ENCODE measurements around the gene SCAPER.
"Not testable (repeated sequence)": the region's sequence is repeated elsewhere in the genome, so short reads cannot be mapped to it uniquely, and the experiment has no call there.

Gene SCAPER

DNA sequence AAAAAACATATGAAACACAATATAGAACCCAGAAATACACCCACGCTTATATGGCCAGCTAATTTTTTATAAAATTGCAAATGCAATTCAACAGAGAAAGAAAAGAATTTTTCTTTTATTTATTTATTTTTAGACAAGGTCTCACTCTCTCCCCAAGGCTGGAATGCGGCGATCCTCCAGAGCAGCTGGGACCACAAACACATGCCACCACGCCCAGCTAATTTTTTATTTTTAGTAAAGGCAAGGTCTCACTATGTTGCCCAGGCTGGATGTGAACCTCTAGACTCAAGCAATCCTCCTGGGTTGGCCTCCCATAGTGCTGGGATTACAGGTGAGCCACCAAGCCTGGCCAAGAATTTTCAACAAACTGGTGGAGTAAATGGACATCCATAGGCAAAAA lies 117.9 kb downstream of the SCAPER start:
- no peak for DNase-seq (ENCODE audit: low spot score)

DNA sequence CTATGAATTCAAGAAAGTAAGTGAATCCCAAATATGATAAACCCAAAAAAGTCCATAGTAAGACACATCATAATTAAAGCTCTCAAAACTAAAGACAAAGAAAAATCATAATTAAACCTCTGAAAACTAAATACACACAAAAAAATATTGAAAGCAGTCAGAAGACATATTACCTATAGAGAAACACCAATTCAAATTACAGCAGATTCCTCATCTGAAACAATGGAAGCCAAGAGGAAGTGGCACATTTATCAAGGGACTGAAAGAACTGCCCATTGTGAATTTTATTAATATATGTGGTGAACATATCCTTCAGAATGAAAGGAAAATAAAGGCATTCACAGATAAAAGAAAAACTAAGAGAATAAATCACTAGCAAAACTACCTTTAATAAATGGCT lies 128.2 kb downstream of the SCAPER start:
- DNase-seq (ENCODE audit: low spot score), result no peak

DNA sequence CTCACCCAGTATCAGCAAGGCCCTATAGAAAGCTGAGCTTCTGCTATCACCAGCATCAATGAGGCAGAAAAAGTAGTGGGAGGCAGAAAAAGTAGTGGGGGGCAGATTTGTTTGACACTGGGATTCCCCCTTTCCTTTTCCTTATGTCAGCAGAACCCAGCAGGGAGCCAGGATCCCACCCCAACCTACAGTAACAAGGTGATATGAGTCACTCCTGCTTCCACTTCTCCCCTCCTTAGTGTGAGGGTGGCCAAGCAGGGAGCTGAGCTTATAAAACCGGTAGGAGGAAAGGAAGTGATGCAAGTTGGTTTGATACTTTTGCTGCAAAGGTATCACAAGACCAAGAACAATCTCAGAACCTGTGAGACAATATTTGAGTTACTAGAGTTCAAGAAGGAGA lies 128.7 kb downstream of the SCAPER start:
- no peak for DNase-seq (ENCODE audit: low spot score)

DNA sequence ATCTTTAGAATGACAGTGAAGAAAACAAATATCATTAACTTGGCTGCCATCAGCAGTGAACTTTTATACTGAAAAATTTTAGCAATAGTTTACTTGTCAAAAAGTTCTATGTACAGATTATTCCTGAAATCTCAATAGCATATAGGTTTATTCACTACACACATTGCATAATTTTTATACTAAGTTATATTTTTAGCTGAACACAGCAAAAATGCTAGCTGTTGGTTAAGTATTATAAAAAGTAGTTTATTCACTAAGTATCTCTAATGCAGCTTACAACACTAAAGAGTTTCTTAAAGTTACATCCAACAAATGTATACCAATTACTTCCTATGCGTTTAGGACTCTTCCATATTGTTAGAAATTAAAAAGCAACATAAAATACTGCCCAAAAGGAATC lies 131.9 kb downstream of the SCAPER start:
- no peak for DNase-seq (ENCODE audit: low spot score)

DNA sequence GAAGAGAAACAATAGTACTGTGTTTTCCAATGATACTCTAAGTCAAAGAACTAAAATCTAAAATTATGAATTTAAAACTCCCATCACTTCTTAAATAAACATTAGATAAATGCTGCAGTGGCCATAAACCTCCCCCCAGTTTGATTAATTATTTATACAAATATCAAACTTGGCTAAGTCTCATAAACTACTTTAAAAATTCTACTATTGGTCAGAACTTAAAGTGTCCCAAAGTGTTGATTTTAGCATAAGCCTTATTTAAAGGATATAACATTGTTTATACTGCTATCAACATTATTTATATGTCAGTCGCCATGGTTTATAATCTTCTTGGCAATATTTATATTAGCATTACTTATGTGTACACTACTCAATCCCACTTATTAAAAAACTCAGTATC lies 132.4 kb downstream of the SCAPER start:
- no peak for DNase-seq (ENCODE audit: low spot score)

DNA sequence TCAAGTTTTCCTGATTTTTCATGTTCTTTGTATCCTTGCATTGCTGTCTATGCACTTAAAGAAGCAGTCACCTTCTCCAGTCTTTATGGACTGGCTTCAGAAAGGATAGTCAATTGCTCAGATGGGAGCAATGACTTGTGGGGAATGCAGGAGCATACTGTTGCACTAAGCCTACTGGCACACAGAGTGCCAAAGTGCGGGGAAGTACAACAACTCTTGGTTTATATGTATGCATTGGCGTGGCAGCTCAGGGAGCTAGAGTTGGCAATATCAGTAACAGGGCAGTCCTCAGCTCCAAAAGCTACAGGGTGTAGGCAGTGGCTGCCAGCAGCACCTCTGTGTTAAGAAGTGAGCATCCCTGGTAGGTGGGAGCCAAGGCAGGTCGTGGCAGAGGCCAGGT lies 141.1 kb downstream of the SCAPER start:
- DNase-seq (ENCODE audit: low spot score), result no peak

DNA sequence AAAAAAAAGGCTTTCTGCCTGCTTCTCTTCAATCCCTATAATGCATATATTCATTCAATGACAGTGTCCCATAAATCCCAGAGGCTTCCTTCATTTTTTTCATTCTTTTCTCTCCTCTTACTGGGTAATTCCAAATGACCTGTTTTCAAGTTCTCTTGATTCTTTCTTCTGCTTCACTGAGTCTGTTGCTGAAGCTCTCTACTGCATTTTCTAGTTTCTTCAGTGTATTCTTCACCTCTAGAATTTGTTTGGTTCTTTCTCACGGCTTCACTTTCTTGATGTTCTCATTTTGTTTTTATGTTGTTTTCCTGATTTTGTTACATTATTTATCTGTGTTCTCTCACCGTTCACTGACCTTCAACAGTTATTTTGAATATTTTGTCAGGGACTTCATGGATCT lies 141.6 kb downstream of the SCAPER start:
- no peak for DNase-seq (ENCODE audit: low spot score)

DNA sequence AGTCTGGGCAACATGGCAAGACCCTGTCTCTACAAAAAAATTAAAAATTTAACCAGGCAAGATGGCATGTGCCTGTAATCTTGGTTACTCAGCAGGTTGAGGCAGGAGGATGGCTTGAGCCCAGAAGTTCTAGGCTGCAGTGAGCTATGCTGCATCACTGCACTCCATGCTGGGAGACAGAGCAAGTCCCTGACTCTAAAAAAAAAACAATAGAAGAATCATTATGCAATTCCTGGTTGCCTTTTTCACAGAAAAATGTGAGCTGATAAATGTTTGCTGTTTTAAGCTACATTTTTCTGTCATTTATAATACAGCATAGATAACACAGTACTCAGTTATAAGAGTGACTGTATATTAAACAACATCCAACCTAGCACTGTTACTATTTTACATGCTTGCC lies 148.8 kb downstream of the SCAPER start:
- DNase-seq (ENCODE audit: low spot score), result no peak

DNA sequence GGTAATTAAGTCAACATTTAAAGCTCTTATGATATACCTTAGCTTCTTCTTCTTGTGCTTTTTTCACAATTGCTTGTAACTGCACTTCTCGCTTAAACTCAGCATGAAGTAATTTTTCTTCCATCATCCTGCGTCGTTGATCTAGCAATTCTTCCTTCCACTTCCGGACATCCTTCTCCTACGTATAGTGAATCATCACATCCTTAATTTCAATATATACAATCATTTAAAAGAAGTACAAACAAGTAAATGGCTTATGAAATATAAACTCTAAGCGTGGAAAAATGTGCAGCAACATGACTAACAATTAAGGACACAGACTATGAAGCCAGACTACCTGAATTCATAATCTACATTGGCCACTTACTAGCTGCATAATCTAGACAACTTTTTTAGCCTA lies 151.4 kb downstream of the SCAPER start:
- DNase-seq (ENCODE audit: low spot score), result no peak

DNA sequence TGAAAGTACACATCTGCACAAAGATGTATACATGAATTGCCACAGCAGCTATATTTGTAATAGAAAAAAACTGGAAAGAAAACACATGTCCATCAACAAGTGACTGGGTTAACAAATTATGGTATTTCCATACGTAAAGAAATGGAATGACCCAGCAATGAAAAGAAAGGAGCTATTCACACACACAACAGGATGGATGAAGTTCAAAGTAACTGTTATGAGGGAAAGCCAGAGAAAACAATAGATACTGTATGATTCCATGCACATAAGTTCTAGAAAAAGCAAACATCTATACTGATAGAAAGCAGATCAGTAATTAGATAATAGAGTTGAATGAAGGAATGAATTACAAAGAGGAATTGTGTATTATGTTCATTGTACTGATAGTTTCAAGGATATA lies 152.0 kb downstream of the SCAPER start:
- no peak for DNase-seq (ENCODE audit: low spot score)

DNA sequence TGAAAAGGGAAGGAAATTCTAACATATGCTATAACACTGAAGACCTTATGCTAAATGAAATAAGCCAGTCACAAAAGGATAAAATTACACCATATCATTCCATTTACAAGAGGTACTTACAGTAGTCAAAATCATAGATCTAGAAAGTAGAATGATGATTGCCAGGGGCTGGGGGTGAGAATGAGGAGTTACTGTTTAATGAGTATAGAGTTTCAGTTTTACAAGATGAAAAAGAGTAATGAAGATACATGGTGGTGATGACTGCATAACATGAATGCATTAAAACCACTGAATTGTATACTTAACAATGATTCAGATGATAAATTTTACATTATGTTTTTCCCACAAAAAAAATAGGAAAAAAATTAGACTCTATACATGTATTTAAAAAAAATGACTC lies 152.6 kb downstream of the SCAPER start:
- no peak for DNase-seq (ENCODE audit: low spot score)

DNA sequence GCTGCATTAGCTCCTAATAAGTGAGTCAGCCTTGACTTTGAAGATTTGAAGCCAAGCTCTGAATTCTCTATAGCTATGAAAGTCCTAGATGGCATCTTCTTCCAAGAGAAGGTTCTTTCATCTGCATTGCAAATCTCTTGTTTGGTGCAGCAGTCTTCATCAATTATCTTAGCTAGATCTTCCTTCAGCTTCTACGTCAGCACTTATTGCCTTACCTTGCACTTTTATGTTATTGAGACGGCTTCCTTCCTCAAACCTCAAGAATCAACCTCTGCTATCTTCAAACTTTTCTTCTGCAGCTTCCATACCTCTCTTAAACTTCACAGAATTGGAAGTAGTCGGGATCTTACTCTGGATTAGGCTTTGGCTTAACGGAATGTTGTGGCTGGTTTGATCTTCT lies 167.6 kb downstream of the SCAPER start:
- DNase-seq (ENCODE audit: low spot score), result no peak

DNA sequence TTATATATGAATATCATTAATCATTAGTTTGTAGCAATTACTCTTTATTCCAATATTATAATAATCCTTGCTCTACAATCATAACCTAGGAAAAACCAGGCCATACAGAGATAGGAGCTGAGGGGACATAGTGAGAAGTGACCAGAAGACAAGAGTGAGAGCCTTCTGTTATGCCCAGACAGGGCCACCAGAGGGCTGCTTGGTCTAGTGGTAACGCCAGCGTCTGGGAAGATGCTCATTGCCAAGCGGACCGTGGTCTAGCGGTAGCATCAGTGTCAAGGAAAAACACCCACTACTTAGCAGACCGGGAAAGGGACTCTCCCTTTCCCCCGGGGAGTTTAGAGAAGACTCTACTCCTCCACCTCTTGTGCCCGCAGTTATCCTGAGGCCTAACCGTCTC lies 172.8 kb downstream of the SCAPER start:
- DNase-seq (ENCODE audit: low spot score), result not testable (repeated sequence)

DNA sequence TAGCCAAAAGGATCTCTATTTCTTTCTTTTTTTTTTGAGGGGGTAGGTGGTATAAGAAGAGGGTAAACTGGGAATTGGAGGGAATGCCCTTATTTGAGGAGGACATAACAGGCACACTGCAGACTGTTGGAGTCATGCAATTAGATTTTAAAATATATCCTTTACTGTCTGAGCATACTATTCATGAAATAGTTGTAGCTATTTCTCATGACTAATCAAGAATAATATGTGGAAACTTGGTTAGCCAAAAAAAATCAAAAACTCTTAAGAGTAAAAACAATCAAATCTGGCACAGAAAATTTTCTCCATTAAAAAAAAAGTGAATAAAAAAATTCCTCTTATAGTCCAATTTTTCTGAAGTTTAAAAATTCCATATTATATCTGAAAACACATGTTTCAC lies 174.9 kb downstream of the SCAPER start:
- no peak for DNase-seq (ENCODE audit: low spot score)

DNA sequence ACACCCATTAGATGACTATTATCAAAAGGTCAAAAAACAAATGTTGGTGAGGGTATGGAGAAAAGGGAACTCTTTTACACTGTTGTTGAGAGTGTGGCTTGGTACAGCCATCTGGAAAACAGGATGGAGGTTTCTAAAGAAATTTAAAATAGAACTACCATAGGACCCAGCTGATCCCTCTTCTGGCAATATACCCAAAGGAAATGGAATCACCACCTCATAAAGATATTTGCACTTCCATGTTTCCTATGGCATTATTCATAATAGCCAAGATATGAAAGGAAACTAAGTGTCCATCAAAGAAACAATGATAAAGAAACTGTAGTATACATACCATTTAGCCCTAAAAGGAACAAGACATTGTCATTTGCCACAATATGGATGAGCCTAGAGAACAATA lies 186.3 kb downstream of the SCAPER start:
- no peak for DNase-seq (ENCODE audit: low spot score)

DNA sequence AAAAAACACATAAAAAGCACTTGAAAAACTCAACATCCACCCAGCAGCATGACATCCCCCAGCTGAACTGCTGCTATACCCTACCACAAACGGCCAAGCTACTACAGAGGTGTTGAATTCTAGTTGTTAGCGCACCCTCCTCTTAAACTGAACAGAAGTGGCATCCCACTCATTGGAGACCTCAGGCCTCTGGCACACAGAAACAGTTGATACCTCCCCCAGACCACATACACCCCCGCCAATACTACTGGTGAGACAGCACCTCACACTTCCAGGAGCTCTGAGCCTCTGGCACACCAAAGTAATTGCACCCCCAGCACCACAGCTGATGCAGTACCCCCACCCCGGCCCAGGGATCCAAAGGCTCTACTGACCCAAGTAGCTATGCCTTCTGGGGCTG lies 190.2 kb downstream of the SCAPER start:
- no peak for DNase-seq (ENCODE audit: low spot score)

DNA sequence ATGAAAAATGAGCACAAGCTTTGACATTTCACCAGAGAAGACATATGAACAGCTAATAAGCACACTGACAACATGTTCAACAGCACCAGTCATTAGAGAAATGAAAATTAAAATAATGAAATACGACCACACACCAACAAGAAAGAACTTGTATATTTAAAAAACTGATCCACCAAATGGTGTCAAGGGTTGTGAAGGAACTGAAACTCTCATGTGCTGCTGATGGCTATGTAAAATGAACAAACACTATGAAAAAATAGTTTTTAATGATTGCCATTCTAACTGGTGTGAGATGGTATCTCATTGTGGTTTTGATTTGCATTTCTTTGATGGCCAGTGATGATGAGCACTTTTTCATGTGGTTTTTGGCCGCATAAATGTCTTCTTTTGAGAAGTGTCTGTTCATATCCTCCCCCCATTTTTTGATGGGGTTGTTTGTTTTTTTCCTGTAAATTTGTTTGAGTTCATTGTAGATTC lies 193.8 kb downstream of the SCAPER start:
- no peak for DNase-seq (ENCODE audit: low spot score)

DNA sequence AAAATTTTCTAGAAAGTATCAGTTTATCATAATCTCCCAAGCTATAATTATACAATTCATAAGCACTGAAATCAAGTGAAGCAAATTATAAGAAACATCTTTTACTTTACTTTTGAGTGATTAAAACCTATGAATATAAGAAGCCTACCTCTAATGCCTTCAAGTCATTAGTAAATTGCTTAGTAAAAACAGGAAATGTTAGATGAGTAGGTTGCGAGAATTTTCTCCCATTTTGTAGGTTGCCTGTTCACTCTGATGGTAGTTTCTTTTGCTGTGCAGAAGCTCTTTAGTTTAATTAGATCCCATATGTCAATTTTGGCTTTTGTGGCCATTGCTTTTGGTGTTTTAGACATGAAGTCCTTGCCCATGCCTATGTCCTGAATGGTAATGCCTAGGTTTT lies 201.1 kb downstream of the SCAPER start:
- not testable (repeated sequence) for DNase-seq (ENCODE audit: low spot score)

DNA sequence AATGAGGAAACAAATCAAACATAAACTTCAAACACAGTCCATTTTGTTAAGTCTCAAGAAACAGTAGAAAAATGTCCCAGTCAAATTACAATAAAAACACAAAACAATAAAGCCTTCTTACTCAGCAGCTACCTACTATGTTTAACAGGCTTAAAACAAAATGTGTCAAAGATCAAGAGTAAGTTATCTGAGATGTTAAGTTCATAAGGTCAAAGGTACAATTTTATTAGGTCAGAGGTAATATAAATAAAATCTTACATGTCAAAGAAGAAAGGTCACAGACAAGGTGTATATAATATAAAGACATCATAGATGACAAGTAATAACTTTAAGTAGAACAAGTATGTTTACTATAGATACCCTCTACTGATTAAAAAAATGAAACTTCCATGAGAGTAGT lies 208.3 kb downstream of the SCAPER start:
- DNase-seq (ENCODE audit: low spot score), result no peak

DNA sequence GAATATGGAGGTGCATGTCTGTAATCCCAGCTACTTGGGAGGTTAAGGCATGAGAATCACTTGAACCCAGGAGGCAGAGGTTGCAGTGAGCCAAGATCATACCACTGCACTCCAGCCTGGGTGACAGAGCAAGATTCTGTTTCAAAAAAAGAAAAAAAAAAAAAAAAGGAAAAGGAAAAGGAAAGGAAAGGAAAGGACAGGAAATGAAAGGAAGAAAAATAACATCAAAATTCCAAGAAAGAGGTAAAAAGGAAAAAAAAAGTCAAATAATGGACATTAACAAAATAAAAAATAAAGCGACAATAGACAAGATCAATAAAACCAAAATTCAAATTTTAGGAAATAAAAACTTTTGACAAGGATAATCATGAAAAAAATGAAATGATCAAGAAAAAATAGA lies 212.6 kb downstream of the SCAPER start:
- DNase-seq (ENCODE audit: low spot score), result not testable (repeated sequence)

DNA sequence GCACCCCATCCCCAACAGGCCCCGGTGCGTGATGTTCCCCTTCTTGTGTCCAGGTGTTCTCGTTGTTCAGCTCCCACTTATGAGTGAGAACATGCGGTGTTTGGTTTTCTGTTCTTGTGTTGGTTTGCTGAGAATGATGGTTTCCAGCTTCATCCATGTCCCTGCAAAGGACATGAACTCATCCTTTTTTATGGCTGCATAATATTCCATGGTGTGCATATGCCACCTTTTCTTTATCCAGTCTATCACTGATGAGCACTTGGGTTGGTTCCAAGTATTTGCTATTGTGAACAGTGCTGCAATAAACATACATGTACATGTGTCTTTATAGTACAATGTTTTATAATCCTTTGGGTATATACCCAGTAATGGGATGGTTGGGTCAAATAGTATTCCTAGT lies 217.5 kb downstream of the SCAPER start:
- DNase-seq (ENCODE audit: low spot score), result not testable (repeated sequence)

DNA sequence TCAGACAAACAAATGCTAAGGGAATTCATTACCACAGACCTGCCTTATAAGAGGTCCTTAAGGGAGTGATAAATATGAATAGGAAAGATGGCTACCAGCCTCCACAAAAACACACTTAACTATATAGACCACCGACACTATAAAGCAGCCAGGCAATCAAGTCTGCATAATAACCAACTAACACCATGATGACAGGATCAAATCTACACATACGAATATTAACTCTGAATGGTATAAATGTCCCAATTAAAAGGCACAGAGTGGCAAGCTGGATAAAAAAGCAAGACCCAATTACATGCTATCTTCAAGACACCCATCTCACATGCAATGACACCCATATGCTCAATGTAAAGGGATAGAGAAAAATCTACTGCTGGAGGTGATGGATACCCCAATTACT lies 221.1 kb downstream of the SCAPER start:
- no peak for DNase-seq (ENCODE audit: low spot score)

DNA sequence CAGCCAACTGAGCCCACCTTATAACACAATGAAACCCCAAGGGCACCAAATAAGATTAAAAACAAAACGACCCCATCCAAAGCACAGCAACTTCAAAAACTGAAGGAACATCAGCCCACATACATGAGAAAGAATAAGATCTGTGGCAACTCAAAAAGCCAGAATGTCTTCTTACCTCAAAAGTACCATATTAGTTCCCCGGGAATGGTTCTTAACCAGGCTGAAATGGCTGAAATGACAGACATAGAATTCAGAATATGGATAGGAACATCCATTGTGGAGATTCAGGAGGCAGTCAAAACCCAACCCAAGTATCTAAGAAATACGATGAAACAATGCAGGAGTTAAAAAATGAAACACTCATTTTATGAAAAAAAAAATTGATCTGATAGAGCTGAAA lies 222.3 kb downstream of the SCAPER start:
- no peak for DNase-seq (ENCODE audit: low spot score)

DNA sequence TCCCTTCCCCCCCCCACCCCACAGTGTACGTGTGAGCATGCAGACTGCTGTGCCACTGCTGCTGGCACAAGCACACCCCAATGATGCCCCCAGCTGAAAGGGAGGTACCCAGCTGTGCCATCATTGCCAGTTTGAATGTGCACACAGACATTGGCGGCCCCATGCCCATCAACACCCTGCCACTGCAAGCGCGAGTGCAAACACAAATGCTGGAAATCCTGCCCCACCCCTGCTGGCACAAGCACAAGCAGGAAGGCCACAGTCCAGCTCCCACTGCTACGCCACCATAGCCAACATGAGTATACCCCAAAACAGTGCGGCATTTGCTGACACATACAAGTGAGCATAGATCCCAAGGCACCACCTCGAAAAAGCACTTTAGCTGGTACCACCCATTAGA lies 222.9 kb downstream of the SCAPER start:
- DNase-seq (ENCODE audit: low spot score), result no peak

DNA sequence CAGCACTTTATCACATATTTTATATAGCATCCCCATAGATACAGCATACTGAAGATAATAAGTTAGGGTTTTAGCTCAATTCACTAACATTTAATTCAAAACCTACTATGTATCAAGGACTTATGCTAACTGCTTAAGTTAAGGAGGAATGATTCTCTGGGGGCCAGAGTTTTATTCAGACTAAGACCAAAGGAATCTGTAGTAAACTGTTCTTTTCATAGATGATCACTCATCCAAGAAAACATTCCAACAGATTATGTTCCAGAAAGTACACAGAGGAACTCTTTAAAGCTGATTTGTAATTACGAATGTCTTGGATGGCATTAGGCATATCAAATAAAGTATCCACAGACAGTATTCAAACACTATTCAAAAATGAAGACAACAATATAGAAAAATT lies 226.4 kb downstream of the SCAPER start:
- DNase-seq (ENCODE audit: low spot score), result no peak

Data from kidney capillary endothelial cell (primary cell).